K562 (cell line): ENCODE results near the gene PHF12. TPM values are rescaled to one million over a fixed set of nuclear protein-coding genes. Genes with fewer than 3 reads are reported as not detected.

Source experiments
- ADNP ChIP-seq: fragments of 200-800 bp; sonication (Bioruptor generic); IDR thresholded peaks from 2 replicates; pipeline ENCODE4 v1.6.1; 2016; ENCODE audit warnings: missing genetic modification characterization, missing compliant biosample characterization
- CHAMP1 ChIP-seq: fragments of 450-650 bp; IDR thresholded peaks from 2 replicates; pipeline ENCODE4 v1.6.1; 2016; ENCODE audit warnings: mild to moderate bottlenecking
- CHD4 ChIP-seq: fragments of 200-600 bp; sonication (generic); IDR thresholded peaks from 3 replicates; pipeline ENCODE4 v1.6.1; 2012; ENCODE audit warnings: low read depth, mild to moderate bottlenecking, mixed read lengths, low read length, inconsistent platforms; ENCODE audit not compliant: insufficient read depth, insufficient replicate concordance, poor library complexity, severe bottlenecking
- E2F5 ChIP-seq: sonication (generic); formaldehyde crosslinking; IDR thresholded peaks from 2 replicates; pipeline ENCODE4 v1.8.0; 2022; ENCODE audit warnings: mild to moderate bottlenecking, missing genetic modification reagents
- EP300 ChIP-seq: IDR thresholded peaks from 2 replicates; pipeline ENCODE4 v1.6.1; 2012; ENCODE audit warnings: low read length, improper control_type of control experiment
- FOXJ3 ChIP-seq: sonication (generic); formaldehyde crosslinking; IDR thresholded peaks from 2 replicates; pipeline ENCODE4 v1.4.0; 2020; ENCODE audit warnings: mild to moderate bottlenecking, missing genetic modification reagents
- MYBL2 ChIP-seq, 2 experiments: fragments of 450-650 bp in 1 of 2; sonication (generic) in 1 of 2; formaldehyde crosslinking in 1 of 2; IDR thresholded peaks; 2 replicates each; pipeline versions ENCODE4 v1.6.1 to v1.8.1; 2017 to 2022; ENCODE audit warnings: borderline replicate concordance in 1 of 2, inconsistent platforms in 1 of 2, low read depth in 1 of 2, mild to moderate bottlenecking in 1 of 2, missing genetic modification reagents in 1 of 2, moderate library complexity in 1 of 2
- MYNN ChIP-seq, 2 experiments: sonication (generic); formaldehyde crosslinking in 1 of 2; IDR thresholded peaks; 2 replicates each; pipeline versions ENCODE4 v1.5.0 to v1.6.1; 2016 to 2020; ENCODE audit warnings: antibody characterized with exemption in 1 of 2, missing genetic modification reagents in 1 of 2
- NFIC ChIP-seq: fragments of 450-650 bp; IDR thresholded peaks from 2 replicates; pipeline ENCODE4 v1.6.1; 2017; ENCODE audit warnings: mild to moderate bottlenecking, inconsistent platforms
- NFIX ChIP-seq: fragments of 250-450 bp; sonication (Bioruptor Pico); IDR thresholded peaks from 2 replicates; pipeline ENCODE4 v1.4.0; 2020; ENCODE audit warnings: low read depth, mild to moderate bottlenecking, moderate library complexity
- NR3C1 ChIP-seq: sonication (generic); formaldehyde crosslinking; IDR thresholded peaks from 2 replicates; pipeline ENCODE4 v1.8.1; 2022; ENCODE audit warnings: missing genetic modification reagents
- RAD51 ChIP-seq: fragments of 450-650 bp; IDR thresholded peaks from 2 replicates; pipeline ENCODE4 v1.7.1; 2016; ENCODE audit warnings: low read depth, mild to moderate bottlenecking, borderline replicate concordance
- SIRT6 ChIP-seq: IDR thresholded peaks from one replicate; pipeline ENCODE4 v1.6.1; 2012; ENCODE audit warnings: low read depth, mild to moderate bottlenecking, control low read depth, inconsistent platforms, low read length, moderate library complexity
- SP2 ChIP-seq: IDR thresholded peaks from 2 replicates; pipeline ENCODE4 v1.6.1; 2011; ENCODE audit warnings: mild to moderate bottlenecking, low read depth, low read length, moderate library complexity; ENCODE audit not compliant: poor library complexity, severe bottlenecking; ENCODE audit errors: extremely low read depth
- THAP12 ChIP-seq: fragments of 250-450 bp; sonication (Bioruptor Pico); IDR thresholded peaks from 2 replicates; pipeline ENCODE4 v1.9.0; 2021; ENCODE audit warnings: mild to moderate bottlenecking, inconsistent platforms
- U2AF1 ChIP-seq: fragments of 200-400 bp; formaldehyde crosslinking; optimal IDR thresholded peaks from 2 replicates; pipeline ENCODE3; 2017; ENCODE audit warnings: mild to moderate bottlenecking, low read depth, low read length, moderate library complexity
- ZBTB17 ChIP-seq: fragments of 450-650 bp; formaldehyde crosslinking; IDR thresholded peaks from 2 replicates; pipeline ENCODE4 v1.4.0; 2020; ENCODE audit warnings: mild to moderate bottlenecking
- ZFX ChIP-seq: sonication (generic); formaldehyde crosslinking; IDR thresholded peaks from 2 replicates; pipeline ENCODE4 v1.8.0; 2022; ENCODE audit warnings: mild to moderate bottlenecking, missing genetic modification reagents, moderate library complexity
- ZNF134 ChIP-seq: fragments of 250-450 bp; sonication (Bioruptor Pico); conservative IDR thresholded peaks from 2 replicates; pipeline ENCODE4 v1.4.0; 2020
- ZNF224 ChIP-seq: sonication (generic); formaldehyde crosslinking; IDR thresholded peaks from 2 replicates; pipeline ENCODE4 v1.8.0; 2022; ENCODE audit warnings: mild to moderate bottlenecking, missing genetic modification reagents
- ZNF282 ChIP-seq: sonication (generic); formaldehyde crosslinking; IDR thresholded peaks from 2 replicates; pipeline ENCODE4 v1.8.1; 2023; ENCODE audit warnings: missing genetic modification reagents
- ZNF3 ChIP-seq: fragments of 250-450 bp; sonication (Bioruptor Pico); IDR thresholded peaks from 2 replicates; pipeline ENCODE4 v1.5.0; 2021; ENCODE audit warnings: mild to moderate bottlenecking, moderate library complexity
- ZNF561 ChIP-seq: fragments of 450-650 bp; formaldehyde crosslinking; conservative IDR thresholded peaks from 2 replicates; pipeline ENCODE4 v1.4.0; 2020; ENCODE audit warnings: mild to moderate bottlenecking, moderate library complexity
- polyA plus RNA-seq, 8 experiments: library from polyadenylated mRNA; depleted of rRNA in 4 of 8; stranded (reverse) in 5 of 8; unstranded in 3 of 8; fragments of >200 nt; fragmentation: Nextera tagmentation in 2 of 8; fragmentation: Illumina TruSeq in 1 of 8; extraction: Ambion mirVana in 2 of 8; extraction: Trizol in 1 of 8; gene quantifications; 2 replicates each; pipeline versions ENCODE4 v1.2.1 to v1.2.3, GENCODE V29; 2011 to 2014; ENCODE audit warnings: inconsistent platforms in 1 of 8, missing spikeins in 1 of 8
- total RNA-seq, 7 experiments: library from RNA; depleted of rRNA in 6 of 7; stranded (reverse); fragments of >200 nt in 6 of 7; fragmentation: Illumina TruSeq in 2 of 7; extraction: Trizol in 2 of 7; gene quantifications; 2 replicates each; pipeline versions ENCODE4 v1.2.1 to v1.2.3, GENCODE V29; 2011 to 2021; ENCODE audit warnings: low replicate concordance in 1 of 7

The PHF12 gene
- total and polyA plus RNA-seq, 9 of the 15 experiments (the other 6 are each of a cell fraction or from before 2014, with no cell fraction given): 0.82 to 31.3 (median 13.5) TPM

- TF ChIP-seq E2F5 (CRISPR knock-in tag) (no peak), ZNF224 (CRISPR knock-in tag) (no peak), MYBL2 (IDR thresholded peaks at IDR 0.05; ENCODE audit: low read depth) (no peak), MYBL2 (CRISPR knock-in tag; IDR thresholded peaks at IDR 0.05; ENCODE audit: borderline replicate concordance) (no peak), FOXJ3 (CRISPR knock-in tag) (no peak), ADNP (tag) (0 out of 2 replicates have a peak, but pooled peaks have one; percentile 58), CHAMP1 (no peak), THAP12 (CRISPR knock-in tag) (no peak), NR3C1 (CRISPR knock-in tag) (no peak), ZNF561 (CRISPR knock-in tag) (no peak), MYNN (IDR thresholded peaks at IDR 0.05) (no peak), MYNN (CRISPR knock-in tag; IDR thresholded peaks at IDR 0.05) (no peak), EP300 (no peak; the same call in 1 of the 2 replicates), ZNF3 (no peak), ZNF282 (CRISPR knock-in tag) (no peak), NFIX (CRISPR knock-in tag) (no peak), SP2 (no peak), ZFX (CRISPR knock-in tag) (no peak), NFIC (no peak), SIRT6 (no peak), ZBTB17 (no peak), ZNF134 (CRISPR knock-in tag) (no peak), RAD51 (no peak), CHD4 (no peak), U2AF1 (no peak)
Measured at GRCh38 chr17:28874750-28875149, 76.6 kb downstream of the PHF12 start (continued).
